Stimulated activated CD8-positive, alpha-beta memory T cell treated with anti-CD3 and anti-CD28 coated beads, Interleukin-7, amount 100 ng/mL, for 1 hour (primary cell): ENCODE measurements around the gene AP1S1.
"Not testable (repeated sequence)": the region's sequence is repeated elsewhere in the genome, so short reads cannot be mapped to it uniquely, and the experiment has no call there.

Source experiments
- DNase-seq, 2 donors: peaks; one replicate each; pipeline ENCODE4 v3.0.0-alpha.2; 2020; ENCODE audit warnings: low read depth in 2 of 2

AP1S1 gene

GRCh38 chr7:101170617-101171441, 16.6 kb downstream of the AP1S1 start:
- DNase-seq: no peak

DNA sequence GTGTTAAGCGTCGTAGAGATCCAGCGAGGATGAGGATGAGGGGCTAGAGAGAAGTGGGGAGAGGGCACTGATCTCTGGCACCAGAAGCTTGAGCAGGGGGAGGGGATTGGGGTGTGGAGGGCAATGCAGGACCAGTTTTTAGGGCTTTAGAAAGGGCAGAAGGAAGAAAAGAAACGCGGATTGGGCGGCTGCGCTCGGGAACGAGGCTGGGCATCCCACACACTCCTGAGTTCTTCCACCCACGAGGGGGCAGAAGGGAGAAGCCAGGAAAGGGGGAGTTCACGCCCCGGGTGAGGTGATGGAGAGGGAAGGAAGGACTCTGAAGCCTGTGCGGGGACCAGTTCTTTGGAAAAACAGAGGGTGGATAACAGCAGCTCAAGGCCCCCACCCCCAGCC, 17.2 kb downstream of the AP1S1 start:
- DNase-seq: no peak

- no peak for DNase-seq
Measured at GRCh38 chr7:101172005-101172853, 18.0 kb downstream of the AP1S1 start.

- no peak for DNase-seq
Measured at GRCh38 chr7:101172854-101173751, 18.8 kb downstream of the AP1S1 start.

GRCh38 chr7:101173752-101174244, 19.5 kb downstream of the AP1S1 start:
- peak; percentile 26 to 43 for DNase-seq

GRCh38 chr7:101174322-101174854, 20.1 kb downstream of the AP1S1 start:
- DNase-seq: no peak

GRCh38 chr7:101175664-101176063, 21.4 kb downstream of the AP1S1 start:
- no peak for DNase-seq

- no peak for DNase-seq
Measured at GRCh38 chr7:101177644-101178043, 23.4 kb downstream of the AP1S1 start.

GRCh38 chr7:101179117-101179516, 24.8 kb downstream of the AP1S1 start:
- no peak for DNase-seq

DNA sequence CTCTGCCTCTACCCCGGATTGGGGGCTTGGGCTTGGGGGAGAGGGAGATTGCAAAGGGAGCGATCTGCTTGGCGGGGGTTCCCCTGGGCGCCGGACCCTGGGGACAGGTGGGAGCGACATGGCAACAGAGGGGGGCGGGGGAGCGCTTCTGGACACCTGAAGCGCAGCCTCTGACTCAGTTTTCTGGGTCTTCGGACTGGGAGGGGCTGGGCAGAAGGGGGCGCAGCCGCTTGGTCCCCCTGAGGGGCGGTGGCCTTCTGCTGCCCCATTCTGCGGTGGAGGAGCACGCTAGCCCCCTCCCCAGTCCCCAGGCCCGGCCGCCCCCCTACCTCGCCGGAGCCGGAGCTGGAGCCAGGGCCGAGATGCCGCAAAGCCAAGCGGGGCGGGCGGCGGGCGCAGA, 25.4 kb downstream of the AP1S1 start:
- no peak for DNase-seq

DNA sequence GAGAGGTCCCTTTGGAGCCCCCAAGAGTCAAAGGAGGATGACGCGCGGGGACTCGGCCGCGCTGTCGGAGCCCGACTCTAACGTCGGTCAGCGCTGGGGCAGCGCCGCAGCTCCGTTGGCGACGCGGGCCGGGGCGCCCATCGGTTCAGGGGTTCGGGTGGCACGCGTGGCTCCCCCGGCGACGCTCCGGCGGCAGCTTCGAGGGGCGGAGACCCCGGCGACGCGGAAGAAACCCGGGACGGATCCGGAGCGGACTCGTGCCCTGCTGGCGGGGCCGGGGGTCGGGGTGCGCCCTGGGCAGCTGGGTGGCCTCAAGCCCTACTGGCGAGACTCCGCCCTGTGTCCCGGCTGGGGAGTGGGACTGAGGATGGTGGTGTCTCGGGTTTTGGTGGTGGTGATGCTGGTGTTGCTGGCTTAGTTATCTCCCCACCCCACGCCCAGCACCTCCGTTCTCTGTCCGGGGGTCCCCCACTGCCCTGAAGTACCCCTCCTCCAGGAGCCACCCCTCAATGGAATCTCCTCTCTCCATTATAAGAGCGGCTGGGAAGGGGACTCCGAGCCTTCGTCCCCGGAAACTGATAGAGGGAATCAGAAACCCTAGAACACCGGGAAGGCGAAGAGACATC, 26.0 kb downstream of the AP1S1 start, which contains the start of gene NAT16:
Gene NAT16 (minus strand): TSS at position 164 of the 626 bp plus-strand sequence. CDS start 5,486 bp downstream, outside the sequence.
- no peak for DNase-seq

DNA sequence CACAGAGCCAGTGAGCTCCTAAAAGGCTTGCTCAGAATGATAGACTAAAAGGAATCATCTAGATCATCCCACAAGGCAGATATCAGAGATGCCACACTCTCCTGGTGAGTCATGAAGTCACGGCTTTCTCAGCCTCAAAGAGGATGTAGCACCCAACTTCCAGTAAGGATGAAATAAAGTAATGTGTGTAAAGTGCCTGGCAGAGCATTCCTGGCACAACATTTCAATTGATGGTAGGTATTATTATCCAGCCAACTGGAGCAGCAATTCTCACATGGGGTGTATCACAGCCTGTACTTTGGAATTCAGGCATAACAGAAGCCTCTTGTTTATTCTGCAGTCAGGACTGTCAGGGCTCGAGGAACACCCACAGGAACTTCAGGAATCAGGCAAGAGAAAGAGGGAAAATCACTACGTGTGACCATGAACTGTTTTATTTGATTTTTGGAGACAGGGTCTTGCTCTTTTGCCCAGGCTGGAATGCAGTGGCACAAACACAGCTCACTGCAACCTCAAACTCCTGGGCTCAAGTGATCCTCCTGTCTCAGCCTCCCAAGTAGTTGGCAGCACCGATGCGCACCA, 31.1 kb downstream of the AP1S1 start:
- DNase-seq: no peak

- no peak for DNase-seq
Measured at GRCh38 chr7:101186194-101186593, 31.9 kb downstream of the AP1S1 start.

DNA sequence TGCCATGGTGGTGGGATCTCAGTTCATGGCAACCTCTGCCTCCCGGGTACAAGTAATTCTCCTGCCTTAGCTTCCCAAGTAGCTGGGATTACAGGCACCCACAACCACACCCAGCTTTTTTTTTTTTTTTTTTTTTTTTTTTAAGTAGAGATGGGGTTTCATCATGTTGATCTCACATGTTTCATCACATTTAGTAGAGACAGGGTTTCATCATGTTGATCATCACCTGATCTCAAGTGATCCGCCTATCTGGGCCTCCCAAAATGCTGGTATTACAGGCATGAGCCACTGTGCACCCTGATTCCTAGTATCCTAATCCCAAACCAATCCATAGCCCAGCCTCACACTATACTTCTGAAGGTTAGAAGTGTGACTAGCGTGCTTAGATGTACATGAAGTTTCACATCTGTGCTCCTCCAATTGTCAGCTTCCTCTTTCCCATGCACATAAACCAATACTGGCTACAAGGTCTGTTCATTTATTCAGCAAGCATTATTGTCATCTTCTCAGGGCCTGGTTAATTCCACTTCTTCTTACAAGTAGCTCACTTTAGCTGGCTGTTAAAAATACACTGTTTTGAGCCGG, 32.7 kb downstream of the AP1S1 start:
- DNase-seq: no peak

- DNase-seq: no peak
Measured at GRCh38 chr7:101189109-101189508, 34.8 kb downstream of the AP1S1 start.

- DNase-seq: no peak
Measured at GRCh38 chr7:101195884-101196283, 41.6 kb downstream of the AP1S1 start.

- DNase-seq: no peak
Measured at GRCh38 chr7:101197991-101198390, 43.7 kb downstream of the AP1S1 start.

GRCh38 chr7:101198476-101198875, 44.2 kb downstream of the AP1S1 start:
- no peak for DNase-seq

DNA sequence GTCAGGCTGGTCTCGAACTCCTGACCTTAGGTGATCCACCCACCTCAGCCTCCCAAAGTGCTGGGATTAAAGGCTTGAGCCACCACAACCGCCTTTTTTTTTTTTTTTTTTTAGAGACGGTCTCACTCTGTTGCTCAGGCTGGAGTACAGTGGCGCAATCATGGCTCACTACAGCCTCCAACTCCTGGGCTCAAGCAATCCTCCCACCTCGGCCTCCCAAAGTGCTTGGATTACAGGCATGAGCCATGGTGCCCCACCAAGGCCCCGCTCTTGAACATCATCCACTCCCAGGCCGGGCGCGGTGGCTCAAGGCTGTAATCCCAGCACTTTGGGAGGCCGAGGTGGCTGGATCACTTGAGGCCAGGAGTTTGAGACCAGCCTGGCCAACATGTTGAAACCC, 45.2 kb downstream of the AP1S1 start:
- DNase-seq: not testable (repeated sequence)

GRCh38 chr7:101200504-101200861, 46.2 kb downstream of the AP1S1 start:
- no peak for DNase-seq
